Right lobe of liver (tissue), 4 donors: ENCODE results near the gene GIGYF2.

ENCODE experiments used
- CTCF ChIP-seq, 4 donors: fragments of 200-600 bp in 3 of 4; fragments of 450-650 bp in 1 of 4; IDR thresholded peaks; one replicate each; pipeline versions ENCODE4 v1.5.1 to v1.8.0; 2016 to 2022; ENCODE audit warnings: antibody characterized with exemption in 4 of 4, mild to moderate bottlenecking in 2 of 4
- POLR2A ChIP-seq: fragments of 450-650 bp; IDR thresholded peaks from one replicate; pipeline ENCODE4 v1.6.1; 2017; ENCODE audit warnings: antibody characterized with exemption, mild to moderate bottlenecking
- donor health status: DM: no; HTN: no; CAD: no.
- donor health status: DM: no; HTN: no; CAD: no.
- donor health status: DM: no; HTN: yes; CAD: no.

GRCh38 chr2:232863996-232864395, 166.9 kb downstream of the GIGYF2 start:
- TF ChIP-seq CTCF (IDR thresholded peaks at IDR 0.05) (no peak), POLR2A (no peak)
